SK-N-SH treated with all-trans-retinoic acid at 6 μM for 48 hours (cell line): ENCODE results near the gene IGFL3.

Experiments
- CSDC2 ChIP-seq: fragments of 250-450 bp; sonication (Bioruptor Pico); IDR thresholded peaks from 2 replicates; pipeline ENCODE4 v1.5.0; 2020; ENCODE audit warnings: mild to moderate bottlenecking, moderate library complexity
- ESRRG ChIP-seq: fragments of 250-450 bp; sonication (Bioruptor Pico); IDR thresholded peaks from 2 replicates; pipeline ENCODE4 v1.6.1; 2021; ENCODE audit warnings: mild to moderate bottlenecking
- OSR1 ChIP-seq: fragments of 250-450 bp; sonication (Bioruptor Pico); IDR thresholded peaks from 2 replicates; pipeline ENCODE4 v1.8.0; 2022; ENCODE audit warnings: moderate library complexity, mild to moderate bottlenecking, inconsistent platforms
- PATZ1 ChIP-seq: fragments of 250-450 bp; sonication (Bioruptor Pico); IDR thresholded peaks from 2 replicates; pipeline ENCODE4 v1.8.0; 2020; ENCODE audit warnings: mild to moderate bottlenecking, moderate library complexity, borderline replicate concordance
- POU6F1 ChIP-seq: fragments of 250-450 bp; sonication (Bioruptor Pico); IDR thresholded peaks from 2 replicates; pipeline ENCODE4 v1.8.0; 2021; ENCODE audit warnings: low read depth, mild to moderate bottlenecking, moderate library complexity, borderline replicate concordance
- PPARA ChIP-seq: fragments of 250-450 bp; sonication (Bioruptor Pico); IDR thresholded peaks from 2 replicates; pipeline ENCODE4 v1.5.0; 2020; ENCODE audit warnings: mild to moderate bottlenecking, borderline replicate concordance
- TCF4 ChIP-seq: fragments of 250-450 bp; sonication (Bioruptor Pico); IDR thresholded peaks from 2 replicates; pipeline ENCODE4 v1.8.0; 2021; ENCODE audit warnings: mild to moderate bottlenecking, moderate library complexity, borderline replicate concordance
- TOX ChIP-seq: fragments of 250-450 bp; sonication (Bioruptor Pico); IDR thresholded peaks from 2 replicates; pipeline ENCODE4 v1.8.0; 2021; ENCODE audit warnings: mild to moderate bottlenecking, moderate library complexity, borderline replicate concordance
- TSHZ2 ChIP-seq: fragments of 250-450 bp; sonication (Bioruptor Pico); IDR thresholded peaks from 2 replicates; pipeline ENCODE4 v1.5.0; 2020; ENCODE audit warnings: mild to moderate bottlenecking, moderate library complexity
- ZFP3 ChIP-seq: fragments of 250-450 bp; sonication (Bioruptor Pico); IDR thresholded peaks from 2 replicates; pipeline ENCODE4 v1.5.0; 2020; ENCODE audit warnings: mild to moderate bottlenecking, moderate library complexity
- ZFP30 ChIP-seq: fragments of 450-650 bp; formaldehyde crosslinking; IDR thresholded peaks from 2 replicates; pipeline ENCODE4 v1.5.0; 2022; ENCODE audit warnings: mild to moderate bottlenecking, moderate library complexity
- ZNF8 ChIP-seq: fragments of 450-650 bp; formaldehyde crosslinking; IDR thresholded peaks from 2 replicates; pipeline ENCODE4 v1.5.0; 2020; ENCODE audit warnings: mild to moderate bottlenecking, moderate library complexity

GRCh38 chr19:46085888-46086287 is 38.6 kb downstream of the IGFL3 start:
- TF ChIP-seq POU6F1 (CRISPR knock-in tag), result no peak
- TF ChIP-seq PPARA (CRISPR knock-in tag), result no peak
- TF ChIP-seq PATZ1 (CRISPR knock-in tag), result no peak
- TF ChIP-seq ESRRG, result no peak
- TF ChIP-seq TCF4 (CRISPR knock-in tag), result no peak
- TF ChIP-seq ZFP3 (CRISPR knock-in tag), result no peak
- no peak for TF ChIP-seq ZNF8 (CRISPR knock-in tag)
- TF ChIP-seq TOX, result no peak
- TF ChIP-seq TSHZ2 (CRISPR knock-in tag), result no peak
- TF ChIP-seq ZFP30 (CRISPR knock-in tag), result no peak
- no peak for TF ChIP-seq CSDC2 (CRISPR knock-in tag)
- TF ChIP-seq OSR1 (CRISPR knock-in tag), result no peak
